GM12865 (cell line): Measurements from ENCODE around the gene ATP2B2.

Experiments
- DNase-seq: peaks from one replicate; pipeline ENCODE4 v3.0.0; 2010; ENCODE audit warnings: low read depth
- H3K4me3 ChIP-seq: 2 replicates; pipeline ENCODE4 v1.5.1; 2011; ENCODE audit warnings: mild to moderate bottlenecking, low read depth, low read length, control low read depth
- TF ChIP-seq, protein P1 (sequence below): IDR thresholded peaks from 2 replicates; pipeline ENCODE4 v1.5.1; 2011; ENCODE audit warnings: low read length, control low read depth, low read depth, inconsistent platforms; ENCODE audit not compliant: insufficient read depth; ENCODE audit errors: missing control alignments

ATP2B2 gene

DNA sequence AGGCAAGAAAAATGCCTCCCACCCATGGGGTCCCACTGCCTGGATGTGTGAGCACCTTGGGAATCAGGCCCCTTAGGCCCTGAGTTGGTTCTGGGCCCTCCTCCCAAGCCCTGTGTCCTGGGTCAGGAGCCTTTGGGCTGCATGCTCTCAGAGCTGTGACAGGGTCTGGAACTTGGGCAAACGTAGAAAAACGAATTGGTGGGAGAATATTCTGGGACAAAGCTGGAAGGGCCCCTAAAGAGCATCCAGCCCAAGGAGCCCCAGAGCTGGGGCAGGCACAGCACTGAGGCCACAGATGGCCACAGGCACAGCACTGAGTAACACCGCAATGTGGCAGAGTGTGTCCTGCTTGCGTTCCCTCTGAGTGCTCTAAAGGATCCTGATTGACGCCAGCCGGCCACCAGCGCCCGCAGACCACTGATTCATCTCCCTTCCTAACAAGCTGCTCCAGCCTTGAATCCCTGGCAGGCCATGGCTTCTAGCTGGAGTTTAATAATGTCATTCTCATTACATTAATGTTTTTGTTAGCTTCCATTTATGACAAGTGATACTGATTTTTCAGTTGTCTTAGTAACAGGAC lies 165.9 kb downstream of the ATP2B2 start:
- H3K4me3 ChIP-seq, result no peak overlapping the region
- TF ChIP-seq, protein P1, sequence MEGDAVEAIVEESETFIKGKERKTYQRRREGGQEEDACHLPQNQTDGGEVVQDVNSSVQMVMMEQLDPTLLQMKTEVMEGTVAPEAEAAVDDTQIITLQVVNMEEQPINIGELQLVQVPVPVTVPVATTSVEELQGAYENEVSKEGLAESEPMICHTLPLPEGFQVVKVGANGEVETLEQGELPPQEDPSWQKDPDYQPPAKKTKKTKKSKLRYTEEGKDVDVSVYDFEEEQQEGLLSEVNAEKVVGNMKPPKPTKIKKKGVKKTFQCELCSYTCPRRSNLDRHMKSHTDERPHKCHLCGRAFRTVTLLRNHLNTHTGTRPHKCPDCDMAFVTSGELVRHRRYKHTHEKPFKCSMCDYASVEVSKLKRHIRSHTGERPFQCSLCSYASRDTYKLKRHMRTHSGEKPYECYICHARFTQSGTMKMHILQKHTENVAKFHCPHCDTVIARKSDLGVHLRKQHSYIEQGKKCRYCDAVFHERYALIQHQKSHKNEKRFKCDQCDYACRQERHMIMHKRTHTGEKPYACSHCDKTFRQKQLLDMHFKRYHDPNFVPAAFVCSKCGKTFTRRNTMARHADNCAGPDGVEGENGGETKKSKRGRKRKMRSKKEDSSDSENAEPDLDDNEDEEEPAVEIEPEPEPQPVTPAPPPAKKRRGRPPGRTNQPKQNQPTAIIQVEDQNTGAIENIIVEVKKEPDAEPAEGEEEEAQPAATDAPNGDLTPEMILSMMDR, result no peak
- no peak for DNase-seq

DNA sequence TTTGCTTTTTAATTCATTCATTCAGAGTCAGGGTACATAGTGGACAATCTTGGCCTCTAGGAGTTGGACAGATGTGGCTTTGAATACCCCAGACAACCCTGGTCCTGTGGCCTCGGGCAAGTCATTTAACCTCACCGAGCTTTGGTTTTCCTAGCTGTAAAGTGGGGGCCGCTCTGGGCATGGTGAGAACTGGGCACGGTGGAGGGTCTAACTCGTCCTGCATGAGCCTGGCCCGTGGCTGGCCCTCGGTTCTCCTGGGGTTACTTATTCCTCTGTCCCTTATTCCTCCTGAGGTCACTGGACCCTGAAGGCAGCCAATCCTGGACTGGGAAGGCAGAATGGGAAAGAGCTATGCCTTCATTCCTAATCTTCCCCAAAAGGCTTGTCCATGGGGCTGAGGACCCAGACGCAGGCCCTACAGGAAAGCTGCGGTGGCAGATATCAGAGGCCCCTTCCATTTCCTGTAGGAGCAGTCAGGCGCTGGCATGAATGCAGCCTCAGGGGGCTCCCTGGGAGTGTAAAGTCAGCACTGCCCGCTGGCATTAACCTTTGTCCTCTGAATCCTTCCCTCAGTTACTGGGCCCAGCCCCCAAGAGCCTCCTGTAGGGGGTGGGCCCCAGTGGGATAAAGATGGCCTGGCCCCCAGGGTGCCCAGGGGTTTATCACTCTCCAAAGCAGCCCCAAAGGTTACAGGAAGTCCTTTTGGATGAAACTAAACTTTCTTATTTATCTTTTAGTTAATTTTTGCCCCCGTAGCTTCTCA lies 166.6 kb downstream of the ATP2B2 start:
- DNase-seq, result no peak
- TF ChIP-seq, protein P1, result no peak
- H3K4me3 ChIP-seq, result no peak overlapping the region

DNA sequence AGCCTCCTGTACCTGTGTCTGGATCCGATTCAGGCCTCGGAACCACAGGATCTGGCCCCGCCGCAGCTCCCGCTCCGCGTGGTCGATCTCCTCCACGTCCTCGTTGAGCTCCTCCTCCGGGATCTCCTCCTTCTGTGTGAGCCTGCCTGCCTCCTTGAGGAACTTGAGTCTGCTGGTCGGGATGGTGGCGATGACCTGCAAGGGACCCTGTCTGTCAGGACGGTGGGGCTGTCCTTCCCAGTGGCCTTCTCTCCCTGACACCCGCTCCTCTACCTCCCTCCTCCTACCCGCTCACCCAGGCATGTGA lies 167.3 kb downstream of the ATP2B2 start:
- H3K4me3 ChIP-seq, result no peak overlapping the region
- no peak for DNase-seq
- TF ChIP-seq, protein P1, result no peak

DNA sequence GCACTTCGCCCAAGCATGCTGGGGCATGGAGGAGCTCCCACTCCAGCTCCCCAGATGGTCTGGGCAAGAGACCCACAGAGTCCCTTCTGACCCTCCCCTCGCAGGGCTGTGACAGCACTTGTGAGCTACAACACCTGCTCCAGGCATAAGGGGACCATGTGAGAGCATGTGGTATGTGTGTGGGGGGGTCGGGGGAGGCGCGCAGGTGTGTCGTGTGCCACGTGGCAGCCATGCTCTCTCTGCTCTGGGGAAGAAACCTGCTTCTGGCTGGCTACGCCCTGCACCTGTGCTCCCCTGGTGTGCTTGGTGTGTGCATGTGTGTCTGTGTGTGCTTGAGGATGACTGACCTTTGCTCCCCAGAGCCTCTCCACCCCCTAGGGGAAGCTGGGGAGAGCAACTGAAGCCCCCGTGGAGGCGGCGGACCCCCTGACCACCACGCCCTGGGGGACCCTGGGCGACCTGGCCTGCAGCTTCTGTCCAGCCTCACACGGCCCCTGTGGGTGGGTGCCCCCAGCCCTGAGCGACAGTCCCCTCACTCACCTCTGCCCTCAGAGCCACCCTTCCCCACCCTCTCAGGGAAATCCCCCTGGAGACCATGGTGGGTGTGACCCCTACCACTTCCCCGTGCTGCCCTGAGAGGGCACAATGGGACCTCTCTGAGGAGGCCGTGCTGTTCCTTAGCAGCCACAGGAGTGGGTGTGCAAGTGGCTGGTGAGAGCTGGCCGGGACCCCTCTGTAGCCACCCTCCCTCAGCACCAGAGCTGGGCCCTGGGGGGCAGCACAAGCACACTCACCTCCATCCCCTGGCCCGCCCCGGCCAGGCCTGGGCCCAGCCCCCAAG lies 167.8 kb downstream of the ATP2B2 start:
- DNase-seq, result no peak
- H3K4me3 ChIP-seq, result no peak overlapping the region
- TF ChIP-seq, protein P1, result no peak

DNA sequence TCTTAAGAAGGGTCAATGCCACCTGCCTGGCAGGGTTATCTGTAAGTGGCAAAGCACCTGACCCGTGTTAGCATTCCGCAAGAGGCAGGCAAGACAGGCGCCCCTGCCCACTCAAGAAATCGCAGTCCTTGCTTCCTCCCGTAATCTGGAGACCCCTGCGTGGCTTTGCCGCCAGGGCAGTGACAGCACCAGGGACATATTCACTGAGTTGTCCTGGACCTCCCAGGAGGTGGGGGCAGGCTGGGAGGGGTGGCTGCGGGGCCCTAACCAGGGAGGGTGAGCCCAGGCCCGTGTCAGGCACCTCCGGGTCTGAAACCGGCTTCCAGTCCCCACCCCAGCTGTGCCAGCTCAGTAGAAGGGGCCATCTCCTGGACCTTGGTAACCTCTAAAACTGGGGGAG lies 168.6 kb downstream of the ATP2B2 start:
- TF ChIP-seq, protein P1, result no peak
- no peak for DNase-seq
- H3K4me3 ChIP-seq, result no peak overlapping the region

DNA sequence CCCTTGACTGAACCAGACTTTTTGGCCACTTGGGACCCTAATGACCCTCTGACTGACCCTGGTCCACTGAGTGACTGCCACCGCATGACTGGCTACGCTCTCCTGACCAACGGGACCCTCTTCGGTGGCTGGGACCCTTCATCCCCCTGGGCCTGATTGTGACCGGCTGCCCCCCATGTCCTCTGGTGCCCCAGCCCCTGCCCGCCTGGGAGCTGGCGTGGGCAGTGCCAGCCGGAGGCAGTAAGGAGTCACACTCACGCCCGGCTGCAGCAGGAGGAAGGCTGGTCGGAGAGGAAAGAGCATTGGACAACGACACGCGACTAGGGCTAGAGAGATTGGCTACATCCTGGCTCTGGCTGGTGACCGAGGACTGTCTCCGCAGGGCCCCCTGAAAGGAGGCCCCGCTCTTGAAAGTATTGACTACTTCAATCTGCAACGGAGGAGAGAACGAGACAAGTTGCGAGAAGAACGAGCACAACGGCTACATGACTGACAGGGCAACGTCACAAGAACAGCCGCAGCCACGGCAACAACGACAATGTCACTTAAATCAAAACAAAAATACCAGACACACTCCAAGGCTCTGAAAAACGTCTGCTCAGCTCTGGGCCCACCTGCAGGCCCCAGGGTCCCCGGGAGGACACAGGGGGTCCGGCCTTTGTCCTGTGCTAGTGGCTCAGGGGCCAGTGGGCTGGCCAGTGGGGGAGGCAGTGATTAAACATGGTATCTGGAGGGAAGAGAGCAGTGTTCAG lies 169.3 kb downstream of the ATP2B2 start:
- no peak for DNase-seq
- TF ChIP-seq, protein P1, result no peak
- no peak overlapping the region for H3K4me3 ChIP-seq
